ENCODE results near the gene SMARCC1. TPM values are rescaled to one million over a fixed set of nuclear protein-coding genes. Genes with fewer than 3 reads are reported as not detected.

The SMARCC1 gene
- total RNA-seq = 38.2 and 49.3 TPM in 2 replicates

GRCh38 chr3:47781685-47782445 lies at the start of gene SMARCC1:
SMARCC1 (minus strand) TSS chr3:47781893; CDS start chr3:47781797, 96 bp downstream.

GRCh38 chr3:47802734-47803479 lies 21.2 kb upstream of the SMARCC1 start, which contains the start of gene DHX30:
DHX30 (plus strand) TSS chr3:47803138; CDS start chr3:47810684, 7,546 bp downstream.

GRCh38 chr3:47578691-47579632 lies 202.7 kb downstream of the SMARCC1 start, which contains the start of gene CSPG5:
CSPG5 (minus strand) TSS chr3:47578865; CDS start chr3:47578693, 172 bp downstream.

Small RNA genes lying within 50 kb of the gene (small RNA-seq; reads per million reads assigned to genes)
- not detected for gene RF02271
- gene RN7SL870P = not detected

Other genes starting within 250 kb of the SMARCC1 start
- gene CSPG5, start 203.0 kb downstream of the SMARCC1 start, total RNA-seq = 0.20 and 0.37 TPM in 2 replicates
- 68.0 and 91.9 TPM in 2 replicates for gene DHX30, start 21.2 kb upstream of the SMARCC1 start, total RNA-seq
- 111 and 136 TPM in 2 replicates for gene MAP4, start 234.5 kb upstream of the SMARCC1 start, total RNA-seq

Measured in subcutaneous preadipocyte (primary cell).